Ishikawa (cell line): ENCODE data around the gene NLRC5.

ENCODE experiments used
- CEBPB ChIP-seq: IDR thresholded peaks from 2 replicates; pipeline ENCODE4 v1.6.1; 2012
- CREB1 ChIP-seq: IDR thresholded peaks from 2 replicates; pipeline ENCODE4 v1.6.1; 2012; ENCODE audit warnings: low read depth
- EGR1 ChIP-seq: IDR thresholded peaks from 2 replicates; pipeline ENCODE4 v1.6.1; 2012
- EP300 ChIP-seq: IDR thresholded peaks from 2 replicates; pipeline ENCODE4 v1.6.1; 2012; ENCODE audit warnings: borderline replicate concordance
- FOXM1 ChIP-seq: IDR thresholded peaks from 2 replicates; pipeline ENCODE4 v1.6.1; 2012; ENCODE audit warnings: low read depth, borderline replicate concordance
- NFIC ChIP-seq: IDR thresholded peaks from 2 replicates; pipeline ENCODE4 v1.6.1; 2012
- TAF1 ChIP-seq: IDR thresholded peaks from 2 replicates; pipeline ENCODE4 v1.6.1; 2012; ENCODE audit warnings: low read depth, mild to moderate bottlenecking
- TEAD4 ChIP-seq: IDR thresholded peaks from 2 replicates; pipeline ENCODE4 v1.6.1; 2012
- TF ChIP-seq, protein P1 (sequence below): IDR thresholded peaks from 2 replicates; pipeline ENCODE4 v1.6.1; 2012; ENCODE audit warnings: low read depth, mild to moderate bottlenecking
- TF ChIP-seq, protein P2 (sequence below): IDR thresholded peaks from 2 replicates; pipeline ENCODE4 v1.6.1; 2012
- TF ChIP-seq, protein P3 (sequence below): IDR thresholded peaks from 2 replicates; pipeline ENCODE4 v1.6.1; 2012

- TF ChIP-seq CEBPB (no peak), NFIC (no peak), TEAD4 (no peak), EGR1 (no peak), CREB1 (no peak), TAF1 (no peak), EP300 (no peak), FOXM1 (no peak)
- TF ChIP-seq, protein P1, sequence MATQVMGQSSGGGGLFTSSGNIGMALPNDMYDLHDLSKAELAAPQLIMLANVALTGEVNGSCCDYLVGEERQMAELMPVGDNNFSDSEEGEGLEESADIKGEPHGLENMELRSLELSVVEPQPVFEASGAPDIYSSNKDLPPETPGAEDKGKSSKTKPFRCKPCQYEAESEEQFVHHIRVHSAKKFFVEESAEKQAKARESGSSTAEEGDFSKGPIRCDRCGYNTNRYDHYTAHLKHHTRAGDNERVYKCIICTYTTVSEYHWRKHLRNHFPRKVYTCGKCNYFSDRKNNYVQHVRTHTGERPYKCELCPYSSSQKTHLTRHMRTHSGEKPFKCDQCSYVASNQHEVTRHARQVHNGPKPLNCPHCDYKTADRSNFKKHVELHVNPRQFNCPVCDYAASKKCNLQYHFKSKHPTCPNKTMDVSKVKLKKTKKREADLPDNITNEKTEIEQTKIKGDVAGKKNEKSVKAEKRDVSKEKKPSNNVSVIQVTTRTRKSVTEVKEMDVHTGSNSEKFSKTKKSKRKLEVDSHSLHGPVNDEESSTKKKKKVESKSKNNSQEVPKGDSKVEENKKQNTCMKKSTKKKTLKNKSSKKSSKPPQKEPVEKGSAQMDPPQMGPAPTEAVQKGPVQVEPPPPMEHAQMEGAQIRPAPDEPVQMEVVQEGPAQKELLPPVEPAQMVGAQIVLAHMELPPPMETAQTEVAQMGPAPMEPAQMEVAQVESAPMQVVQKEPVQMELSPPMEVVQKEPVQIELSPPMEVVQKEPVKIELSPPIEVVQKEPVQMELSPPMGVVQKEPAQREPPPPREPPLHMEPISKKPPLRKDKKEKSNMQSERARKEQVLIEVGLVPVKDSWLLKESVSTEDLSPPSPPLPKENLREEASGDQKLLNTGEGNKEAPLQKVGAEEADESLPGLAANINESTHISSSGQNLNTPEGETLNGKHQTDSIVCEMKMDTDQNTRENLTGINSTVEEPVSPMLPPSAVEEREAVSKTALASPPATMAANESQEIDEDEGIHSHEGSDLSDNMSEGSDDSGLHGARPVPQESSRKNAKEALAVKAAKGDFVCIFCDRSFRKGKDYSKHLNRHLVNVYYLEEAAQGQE, result no peak
- TF ChIP-seq, protein P2, sequence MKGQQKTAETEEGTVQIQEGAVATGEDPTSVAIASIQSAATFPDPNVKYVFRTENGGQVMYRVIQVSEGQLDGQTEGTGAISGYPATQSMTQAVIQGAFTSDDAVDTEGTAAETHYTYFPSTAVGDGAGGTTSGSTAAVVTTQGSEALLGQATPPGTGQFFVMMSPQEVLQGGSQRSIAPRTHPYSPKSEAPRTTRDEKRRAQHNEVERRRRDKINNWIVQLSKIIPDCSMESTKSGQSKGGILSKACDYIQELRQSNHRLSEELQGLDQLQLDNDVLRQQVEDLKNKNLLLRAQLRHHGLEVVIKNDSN, result no peak
- TF ChIP-seq, protein P3, sequence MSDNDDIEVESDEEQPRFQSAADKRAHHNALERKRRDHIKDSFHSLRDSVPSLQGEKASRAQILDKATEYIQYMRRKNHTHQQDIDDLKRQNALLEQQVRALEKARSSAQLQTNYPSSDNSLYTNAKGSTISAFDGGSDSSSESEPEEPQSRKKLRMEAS, result no peak
Observed at GRCh38 chr16:56977823-56978430, 11.4 kb upstream of the NLRC5 start.
